Measurements from ENCODE around the gene P3H1.

DNA sequence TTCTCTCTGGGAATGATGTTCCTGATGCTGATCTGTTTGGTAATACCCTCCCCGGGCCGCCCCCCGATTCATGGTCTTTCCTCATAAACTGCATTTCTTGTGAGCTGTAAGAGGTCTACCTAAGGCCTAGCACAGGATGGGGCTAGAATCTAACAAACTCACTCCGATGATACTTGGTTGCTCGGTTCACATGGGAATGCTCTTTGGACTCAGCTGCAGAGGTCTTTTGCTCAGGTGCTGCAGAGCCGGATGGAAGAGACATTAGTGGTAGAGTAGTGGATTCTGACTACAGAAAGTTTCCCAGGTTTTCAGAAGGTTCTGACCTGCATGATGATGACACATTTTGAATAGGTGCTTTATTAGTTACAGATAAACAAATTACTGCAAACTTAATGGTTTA, 9.7 kb upstream of the P3H1 start:
- TF ChIP-seq, protein P1, sequence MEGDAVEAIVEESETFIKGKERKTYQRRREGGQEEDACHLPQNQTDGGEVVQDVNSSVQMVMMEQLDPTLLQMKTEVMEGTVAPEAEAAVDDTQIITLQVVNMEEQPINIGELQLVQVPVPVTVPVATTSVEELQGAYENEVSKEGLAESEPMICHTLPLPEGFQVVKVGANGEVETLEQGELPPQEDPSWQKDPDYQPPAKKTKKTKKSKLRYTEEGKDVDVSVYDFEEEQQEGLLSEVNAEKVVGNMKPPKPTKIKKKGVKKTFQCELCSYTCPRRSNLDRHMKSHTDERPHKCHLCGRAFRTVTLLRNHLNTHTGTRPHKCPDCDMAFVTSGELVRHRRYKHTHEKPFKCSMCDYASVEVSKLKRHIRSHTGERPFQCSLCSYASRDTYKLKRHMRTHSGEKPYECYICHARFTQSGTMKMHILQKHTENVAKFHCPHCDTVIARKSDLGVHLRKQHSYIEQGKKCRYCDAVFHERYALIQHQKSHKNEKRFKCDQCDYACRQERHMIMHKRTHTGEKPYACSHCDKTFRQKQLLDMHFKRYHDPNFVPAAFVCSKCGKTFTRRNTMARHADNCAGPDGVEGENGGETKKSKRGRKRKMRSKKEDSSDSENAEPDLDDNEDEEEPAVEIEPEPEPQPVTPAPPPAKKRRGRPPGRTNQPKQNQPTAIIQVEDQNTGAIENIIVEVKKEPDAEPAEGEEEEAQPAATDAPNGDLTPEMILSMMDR (conservative IDR thresholded peaks at IDR 0.05; ENCODE audit: low read depth in 2 of 2), result no peak
- TF ChIP-seq EZH2 (IDR thresholded peaks at IDR 0.05; ENCODE audit: low read depth, unreplicated experiment) (no peak), POLR2AphosphoS5 (IDR thresholded peaks at IDR 0.05; ENCODE audit: low read depth) (no peak), STAT1 (IDR thresholded peaks at IDR 0.05; ENCODE audit: unreplicated experiment) (no peak), EZH2phosphoT487 (IDR thresholded peaks at IDR 0.05; ENCODE audit: unreplicated experiment) (no peak)
- TF ChIP-seq, protein P2, sequence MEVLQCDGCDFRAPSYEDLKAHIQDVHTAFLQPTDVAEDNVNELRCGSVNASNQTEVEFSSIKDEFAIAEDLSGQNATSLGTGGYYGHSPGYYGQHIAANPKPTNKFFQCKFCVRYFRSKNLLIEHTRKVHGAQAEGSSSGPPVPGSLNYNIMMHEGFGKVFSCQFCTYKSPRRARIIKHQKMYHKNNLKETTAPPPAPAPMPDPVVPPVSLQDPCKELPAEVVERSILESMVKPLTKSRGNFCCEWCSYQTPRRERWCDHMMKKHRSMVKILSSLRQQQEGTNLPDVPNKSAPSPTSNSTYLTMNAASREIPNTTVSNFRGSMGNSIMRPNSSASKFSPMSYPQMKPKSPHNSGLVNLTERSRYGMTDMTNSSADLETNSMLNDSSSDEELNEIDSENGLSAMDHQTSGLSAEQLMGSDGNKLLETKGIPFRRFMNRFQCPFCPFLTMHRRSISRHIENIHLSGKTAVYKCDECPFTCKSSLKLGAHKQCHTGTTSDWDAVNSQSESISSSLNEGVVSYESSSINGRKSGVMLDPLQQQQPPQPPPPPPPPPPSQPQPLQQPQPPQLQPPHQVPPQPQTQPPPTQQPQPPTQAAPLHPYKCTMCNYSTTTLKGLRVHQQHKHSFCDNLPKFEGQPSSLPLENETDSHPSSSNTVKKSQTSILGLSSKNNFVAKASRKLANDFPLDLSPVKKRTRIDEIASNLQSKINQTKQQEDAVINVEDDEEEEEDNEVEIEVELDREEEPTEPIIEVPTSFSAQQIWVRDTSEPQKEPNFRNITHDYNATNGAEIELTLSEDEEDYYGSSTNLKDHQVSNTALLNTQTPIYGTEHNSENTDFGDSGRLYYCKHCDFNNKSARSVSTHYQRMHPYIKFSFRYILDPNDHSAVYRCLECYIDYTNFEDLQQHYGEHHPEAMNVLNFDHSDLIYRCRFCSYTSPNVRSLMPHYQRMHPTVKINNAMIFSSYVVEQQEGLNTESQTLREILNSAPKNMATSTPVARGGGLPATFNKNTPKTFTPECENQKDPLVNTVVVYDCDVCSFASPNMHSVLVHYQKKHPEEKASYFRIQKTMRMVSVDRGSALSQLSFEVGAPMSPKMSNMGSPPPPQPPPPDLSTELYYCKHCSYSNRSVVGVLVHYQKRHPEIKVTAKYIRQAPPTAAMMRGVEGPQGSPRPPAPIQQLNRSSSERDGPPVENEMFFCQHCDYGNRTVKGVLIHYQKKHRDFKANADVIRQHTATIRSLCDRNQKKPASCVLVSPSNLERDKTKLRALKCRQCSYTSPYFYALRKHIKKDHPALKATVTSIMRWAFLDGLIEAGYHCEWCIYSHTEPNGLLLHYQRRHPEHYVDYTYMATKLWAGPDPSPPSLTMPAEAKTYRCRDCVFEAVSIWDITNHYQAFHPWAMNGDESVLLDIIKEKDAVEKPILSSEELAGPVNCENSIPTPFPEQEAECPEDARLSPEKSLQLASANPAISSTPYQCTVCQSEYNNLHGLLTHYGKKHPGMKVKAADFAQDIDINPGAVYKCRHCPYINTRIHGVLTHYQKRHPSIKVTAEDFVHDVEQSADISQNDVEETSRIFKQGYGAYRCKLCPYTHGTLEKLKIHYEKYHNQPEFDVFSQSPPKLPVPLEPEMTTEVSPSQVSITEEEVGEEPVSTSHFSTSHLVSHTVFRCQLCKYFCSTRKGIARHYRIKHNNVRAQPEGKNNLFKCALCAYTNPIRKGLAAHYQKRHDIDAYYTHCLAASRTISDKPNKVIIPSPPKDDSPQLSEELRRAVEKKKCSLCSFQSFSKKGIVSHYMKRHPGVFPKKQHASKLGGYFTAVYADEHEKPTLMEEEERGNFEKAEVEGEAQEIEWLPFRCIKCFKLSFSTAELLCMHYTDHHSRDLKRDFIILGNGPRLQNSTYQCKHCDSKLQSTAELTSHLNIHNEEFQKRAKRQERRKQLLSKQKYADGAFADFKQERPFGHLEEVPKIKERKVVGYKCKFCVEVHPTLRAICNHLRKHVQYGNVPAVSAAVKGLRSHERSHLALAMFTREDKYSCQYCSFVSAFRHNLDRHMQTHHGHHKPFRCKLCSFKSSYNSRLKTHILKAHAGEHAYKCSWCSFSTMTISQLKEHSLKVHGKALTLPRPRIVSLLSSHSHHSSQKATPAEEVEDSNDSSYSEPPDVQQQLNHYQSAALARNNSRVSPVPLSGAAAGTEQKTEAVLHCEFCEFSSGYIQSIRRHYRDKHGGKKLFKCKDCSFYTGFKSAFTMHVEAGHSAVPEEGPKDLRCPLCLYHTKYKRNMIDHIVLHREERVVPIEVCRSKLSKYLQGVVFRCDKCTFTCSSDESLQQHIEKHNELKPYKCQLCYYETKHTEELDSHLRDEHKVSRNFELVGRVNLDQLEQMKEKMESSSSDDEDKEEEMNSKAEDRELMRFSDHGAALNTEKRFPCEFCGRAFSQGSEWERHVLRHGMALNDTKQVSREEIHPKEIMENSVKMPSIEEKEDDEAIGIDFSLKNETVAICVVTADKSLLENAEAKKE (CRISPR knock-in tag; IDR thresholded peaks at IDR 0.05), result no peak
